Uterus (tissue), 4 donors: ENCODE data around the gene ADIRF. TPM values are rescaled to one million over a fixed set of nuclear protein-coding genes. Genes with fewer than 3 reads are reported as not detected.

Experiments used
- DNase-seq, 2 donors: peaks; one replicate each; pipeline ENCODE4 v3.0.0-alpha.2; 2019 to 2020
- H3K27ac ChIP-seq, 2 donors: fragments of 200-600 bp; sonication (generic); 1 replicate in 1 of 2; 2 replicates in 1 of 2; pipeline ENCODE4 v1.5.1; 2016 to 2018
- H3K27me3 ChIP-seq, 2 donors: fragments of 200-600 bp; sonication (generic); one replicate each; pipeline ENCODE4 v1.5.1; 2018 to 2019; ENCODE audit warnings: control low read depth in 1 of 2
- H3K36me3 ChIP-seq, 2 donors: fragments of 200-600 bp; sonication (generic); one replicate each; pipeline ENCODE4 v1.5.1; 2019; ENCODE audit warnings: control low read depth in 1 of 2
- H3K4me1 ChIP-seq, 2 donors: fragments of 200-600 bp; sonication (generic); one replicate each; pipeline ENCODE4 v1.5.1; 2018 to 2019; ENCODE audit warnings: control low read depth in 1 of 2
- H3K4me3 ChIP-seq, 2 donors: fragments of 200-600 bp; sonication (generic); 1 replicate in 1 of 2; 2 replicates in 1 of 2; pipeline ENCODE4 v1.5.1; 2018 to 2019; ENCODE audit warnings: mild to moderate bottlenecking in 1 of 2
- H3K9me3 ChIP-seq, 2 donors: fragments of 200-600 bp; sonication (generic); one replicate each; pipeline ENCODE4 v1.5.1; 2019; ENCODE audit warnings: control low read depth in 1 of 2
- POLR2A ChIP-seq, 2 donors: fragments of 450-650 bp; IDR thresholded peaks; one replicate each; pipeline ENCODE4 v1.6.1; 2016; ENCODE audit warnings: antibody characterized with exemption in 2 of 2, mild to moderate bottlenecking in 1 of 2, moderate library complexity in 1 of 2
- intact Hi-C: fragments of 100-400 bp; cut with DNase I; formaldehyde crosslinking; loops from one replicate; pipeline ENCODE4 v1.15.1; 2023; ENCODE audit warnings: low total_unique reads
- total RNA-seq, 4 donors: library from RNA; depleted of rRNA in 3 of 4; stranded (reverse); fragments of >200 nt in 3 of 4; gene quantifications; one replicate each; pipeline versions ENCODE4 v1.1.0 to v1.2.4, GENCODE V29; 2014 to 2023
- TF ChIP-seq, protein P1 (sequence below), 4 experiments: fragments of 200-600 bp in 2 of 4; fragments of 450-650 bp in 2 of 4; sonication (generic) in 2 of 4; IDR thresholded peaks; one replicate each; pipeline ENCODE4 v1.5.1; 2016 to 2019; ENCODE audit warnings: antibody characterized with exemption in 4 of 4, mild to moderate bottlenecking in 2 of 4, moderate library complexity in 1 of 4
- donor health status: DM: yes; HTN: yes; CAD: no.

The ADIRF gene
- total RNA-seq, 4 donors from 2014 or later: 8.5 to 368 (median 275) TPM

DNA sequence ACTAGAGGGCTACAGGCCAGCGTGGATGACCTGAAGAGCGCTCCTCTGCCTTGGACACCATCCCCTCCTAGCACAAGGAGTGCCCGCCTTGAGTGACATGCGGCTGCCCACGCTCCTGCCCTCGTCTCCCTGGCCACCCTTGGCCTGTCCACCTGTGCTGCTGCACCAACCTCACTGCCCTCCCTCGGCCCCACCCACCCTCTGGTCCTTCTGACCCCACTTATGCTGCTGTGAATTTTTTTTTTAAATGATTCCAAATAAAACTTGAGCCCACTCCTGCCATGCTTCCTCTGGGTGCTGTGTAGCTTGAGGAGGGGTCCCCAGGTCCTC lies 5.3 kb upstream of the ADIRF start:
- no peak overlapping the region for H3K27ac ChIP-seq
- no peak for TF ChIP-seq POLR2A (IDR thresholded peaks at IDR 0.05)
- TF ChIP-seq, protein P1, sequence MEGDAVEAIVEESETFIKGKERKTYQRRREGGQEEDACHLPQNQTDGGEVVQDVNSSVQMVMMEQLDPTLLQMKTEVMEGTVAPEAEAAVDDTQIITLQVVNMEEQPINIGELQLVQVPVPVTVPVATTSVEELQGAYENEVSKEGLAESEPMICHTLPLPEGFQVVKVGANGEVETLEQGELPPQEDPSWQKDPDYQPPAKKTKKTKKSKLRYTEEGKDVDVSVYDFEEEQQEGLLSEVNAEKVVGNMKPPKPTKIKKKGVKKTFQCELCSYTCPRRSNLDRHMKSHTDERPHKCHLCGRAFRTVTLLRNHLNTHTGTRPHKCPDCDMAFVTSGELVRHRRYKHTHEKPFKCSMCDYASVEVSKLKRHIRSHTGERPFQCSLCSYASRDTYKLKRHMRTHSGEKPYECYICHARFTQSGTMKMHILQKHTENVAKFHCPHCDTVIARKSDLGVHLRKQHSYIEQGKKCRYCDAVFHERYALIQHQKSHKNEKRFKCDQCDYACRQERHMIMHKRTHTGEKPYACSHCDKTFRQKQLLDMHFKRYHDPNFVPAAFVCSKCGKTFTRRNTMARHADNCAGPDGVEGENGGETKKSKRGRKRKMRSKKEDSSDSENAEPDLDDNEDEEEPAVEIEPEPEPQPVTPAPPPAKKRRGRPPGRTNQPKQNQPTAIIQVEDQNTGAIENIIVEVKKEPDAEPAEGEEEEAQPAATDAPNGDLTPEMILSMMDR (IDR thresholded peaks at IDR 0.05): no peak
- DNase-seq: peak in 1 of 2 donors; percentile 11
- H3K27me3 ChIP-seq: no peaks in the 10 kb centered on the region
- peaks cover 10 to 22% of the 10 kb centered on the region in 2 donors for H3K4me1 ChIP-seq
- intact Hi-C loops: loop anchor here (10.0 kb wide), 1 partner anchor 132 kb away; the partner anchor contains the start of genes GLUD1 and SHLD2
- H3K36me3 ChIP-seq: no peaks in the 10 kb centered on the region
- no peaks in the 10 kb centered on the region for H3K9me3 ChIP-seq
- no peak overlapping the region for H3K4me3 ChIP-seq

DNA sequence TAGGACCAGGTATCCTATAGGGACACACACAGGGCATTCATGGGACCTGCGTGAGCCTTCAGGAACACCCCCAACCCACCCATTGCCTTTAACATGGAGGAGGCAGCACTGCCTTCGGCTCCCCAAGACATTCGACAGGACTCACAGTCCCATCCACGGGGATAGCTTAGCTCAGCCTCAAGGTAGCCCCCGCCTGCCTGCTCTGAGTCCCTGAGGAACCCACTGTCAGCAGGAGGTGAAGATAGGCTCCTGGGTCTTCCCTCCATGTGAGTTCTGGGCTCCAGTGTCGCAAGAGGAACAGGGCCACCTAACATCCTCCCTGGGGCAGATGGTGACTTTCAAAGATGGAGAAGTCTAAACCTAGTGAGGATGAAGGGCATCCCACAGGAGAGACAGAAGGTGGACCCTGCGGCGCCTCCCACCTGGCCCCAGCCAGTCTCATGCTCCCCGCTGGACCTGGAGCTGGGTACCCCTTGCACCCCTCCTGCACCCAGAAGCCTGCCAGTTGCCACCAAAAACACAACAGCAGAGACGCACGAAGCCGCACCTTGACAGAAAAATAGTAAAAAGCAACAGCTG lies 4.9 kb upstream of the ADIRF start:
- H3K4me1 ChIP-seq: peaks cover 10 to 22% of the 10 kb centered on the region in 2 donors

DNA sequence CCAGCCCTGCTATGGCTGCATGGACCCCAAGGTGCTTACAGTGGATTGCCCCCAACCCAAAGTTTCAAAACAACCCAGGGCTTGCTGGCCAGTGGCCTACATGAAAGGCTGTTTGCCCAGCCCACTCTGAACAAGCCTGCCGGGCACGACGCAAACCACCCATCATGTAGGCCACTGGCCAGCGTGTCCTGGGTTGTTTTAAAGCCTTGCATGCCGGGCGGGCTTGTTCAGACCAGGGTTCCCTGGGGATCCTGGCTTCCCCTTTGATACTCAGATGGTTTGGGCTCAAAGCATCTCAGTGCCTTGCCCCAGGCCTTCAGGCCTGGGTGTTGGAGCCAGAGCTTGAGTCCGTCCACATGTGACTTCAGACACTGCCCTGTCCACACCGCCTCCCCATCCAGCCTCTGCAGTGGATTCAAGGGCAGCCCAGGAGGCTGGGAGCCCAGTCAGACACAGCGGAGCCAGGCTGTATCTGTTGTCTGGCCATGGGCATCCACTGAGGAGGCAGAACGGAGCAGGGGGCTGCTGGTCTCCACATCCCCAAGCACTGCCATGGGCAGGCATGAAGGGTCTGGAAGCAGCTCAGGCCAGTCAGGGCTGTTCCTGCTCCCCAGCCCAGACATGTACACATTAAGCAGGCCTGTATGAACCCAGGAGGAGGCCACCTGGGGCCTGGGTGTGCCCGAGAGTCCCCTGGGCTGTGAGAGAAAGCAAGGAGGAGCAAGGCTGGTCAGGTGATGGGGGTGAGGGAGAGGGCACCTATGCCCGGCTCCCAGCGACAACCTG lies 4.0 kb upstream of the ADIRF start:
- H3K9me3 ChIP-seq: no peaks in the 10 kb centered on the region
- no peaks in the 10 kb centered on the region for H3K36me3 ChIP-seq
- intact Hi-C loops: loop anchor here (10.0 kb wide), 1 partner anchor 131 kb away; the partner anchor contains the start of genes GLUD1 and SHLD2
- peak in 1 of 2 donors; percentile 12 for DNase-seq
- no peaks in the 10 kb centered on the region for H3K27me3 ChIP-seq
- H3K4me3 ChIP-seq: no peak overlapping the region
- TF ChIP-seq POLR2A (IDR thresholded peaks at IDR 0.05): no peak
- TF ChIP-seq, protein P1 (IDR thresholded peaks at IDR 0.05): no peak
- H3K27ac ChIP-seq: peak overlapping the region in 1 of 2 donors; percentile 36
- peaks cover 2 to 22% of the 10 kb centered on the region in 2 donors for H3K4me1 ChIP-seq

More for the DNA sequence above, 4.9 kb upstream of the ADIRF start:
- intact Hi-C loops: loop anchor here (10.0 kb wide), 1 partner anchor 131 kb away; the partner anchor contains the start of genes GLUD1 and SHLD2
- Histone ChIP-seq H3K9me3 (no peaks in the 10 kb centered on the region), H3K36me3 (no peaks in the 10 kb centered on the region), H3K27ac (no peak overlapping the region), H3K4me3 (no peak overlapping the region), H3K27me3 (no peaks in the 10 kb centered on the region)
- TF ChIP-seq, protein P1 (IDR thresholded peaks at IDR 0.05): no peak
- TF ChIP-seq POLR2A (IDR thresholded peaks at IDR 0.05): no peak
- DNase-seq: peak in 1 of 2 donors; percentile 17

DNA sequence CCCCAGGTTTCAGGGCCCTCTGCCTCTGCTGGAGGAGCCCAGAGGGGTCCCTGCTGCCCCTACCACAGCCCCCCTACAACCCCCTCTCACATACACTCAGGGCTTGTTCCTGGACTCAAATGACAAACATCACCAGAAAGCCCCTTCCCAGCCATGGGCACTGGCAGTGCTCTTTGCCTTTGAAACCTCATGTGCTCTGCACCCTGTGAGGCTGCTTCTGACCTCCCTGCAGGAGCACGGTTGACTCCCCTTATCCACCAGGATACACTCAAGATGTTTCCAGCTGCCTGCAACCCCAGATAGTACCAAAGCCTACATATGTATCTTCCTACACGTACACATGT lies 3.5 kb upstream of the ADIRF start:
- intact Hi-C loops: loop anchor here (10.0 kb wide), 1 partner anchor 130 kb away; the partner anchor contains the start of genes GLUD1 and SHLD2
- DNase-seq: no peak
- H3K36me3 ChIP-seq: no peaks in the 10 kb centered on the region
- H3K27me3 ChIP-seq: no peaks in the 10 kb centered on the region
- H3K9me3 ChIP-seq: no peaks in the 10 kb centered on the region
- TF ChIP-seq, protein P1 (IDR thresholded peaks at IDR 0.05): no peak
- TF ChIP-seq POLR2A (IDR thresholded peaks at IDR 0.05): no peak
- peak overlapping the region in 1 of 2 donors; percentile 36 for H3K27ac ChIP-seq
- H3K4me3 ChIP-seq: no peak overlapping the region
- peaks cover 0 to 27% of the 10 kb centered on the region in 2 donors for H3K4me1 ChIP-seq
